ENCODE measurements around the gene LRRC46. TPM values are rescaled to one million over a fixed set of nuclear protein-coding genes. Genes with fewer than 3 reads are reported as not detected.
A peak's percentile ranks its signal among the peaks of the same experiment; 100 is the strongest.

LRRC46 gene
- total and polyA plus RNA-seq, 9 of the 15 experiments (the other 6 are each of a cell fraction or from before 2014, with no cell fraction given) = 0.39 to 1.4 (median 0.53) TPM; not detected in 1

GRCh38 chr17:47802341-47803022 lies 29.0 kb upstream of the LRRC46 start:
- ChIA-PET POLR2A (interaction anchor here (0.6 to 1.4 kb wide), 5 partner anchors 18 to 919 kb away, joined by 3 to 5 read pairs (median 4); partner anchors contain the start of genes LRRC46, MRPL10 and OSBPL7), CTCF (ENCODE audit: low intra/inter-chr PET ratio) (interaction anchor here (0.6 to 1.2 kb wide), 3 partner anchors 26 to 103 kb away, joined by 3 to 6 read pairs (median 4); no protein-coding TSS in a partner anchor)
- Histone ChIP-seq H3K79me2 (ENCODE audit: control insufficient read depth, insufficient read depth, low read length) (no peaks in the 10 kb centered on the region), H4K20me1 (replicated peaks; ENCODE audit: control insufficient read depth, insufficient read depth, low read length) (peaks cover 16% of the 10 kb centered on the region; the same call in 1 of the 2 replicates), H3K9ac (ENCODE audit: insufficient read depth in 1 of 2, low read depth in 2 of 2, low read length in 2 of 2) (no peak overlapping the region), H3K9me3 (replicated peaks; ENCODE audit: control insufficient read depth, insufficient read depth, low read depth, low read length) (no peaks in the 10 kb centered on the region), H3K4me2 (ENCODE audit: insufficient read depth, low read length) (no peak overlapping the region), H3K9me1 (ENCODE audit: control insufficient read depth, insufficient read depth, low read length) (no peaks in the 10 kb centered on the region), H3K27ac (ENCODE audit: extremely low read depth, low read depth, low read length) (no peak overlapping the region), H3K36me3 (ENCODE audit: control insufficient read depth, insufficient read depth, low read length) (peaks cover 2% of the 10 kb centered on the region; the same call in 1 of the 3 replicates), H3K4me3 (no peak overlapping the region), H2AFZ (ENCODE audit: low read depth, low read length) (no peak overlapping the region), H3K27me3 (ENCODE audit: control insufficient read depth in 2 of 2, insufficient read depth in 2 of 2, low read length in 2 of 2) (peaks cover 0 to 29% of the 10 kb centered on the region in 2 experiments; a peak in 3 of 5 replicates), H3K4me1 (replicated peaks in 1 of 2; ENCODE audit: control insufficient read depth in 2 of 2, insufficient read depth in 2 of 2, low read length in 2 of 2) (peaks cover 0 to 6% of the 10 kb centered on the region in 2 experiments; a peak in 1 of 5 replicates)
- ATAC-seq (peak; percentile 95), FAIRE-seq (peak; percentile 94), DNase-seq (ENCODE audit: extremely low read depth in 1 of 4, low spot score in 3 of 4) (peak; percentile 59 to 68 (median 63))
- in situ Hi-C loops (cut with MboI) = no loop called here
- intact Hi-C loops (cut with micrococcal nuclease) = loop anchor here (1.0 to 5.0 kb wide), 2 partner anchors 26 to 105 kb away; no protein-coding TSS in a partner anchor
- WGBS (ENCODE audit: insufficient coverage, low coverage, missing lambda C conversion rate) = 9% methylated on average over 8 of the region's 9 CpGs
- no TSS peak for BruUV-seq (replicated peaks)
- TF ChIP-seq CTBP1 (IDR thresholded peaks at IDR 0.05; ENCODE audit: borderline replicate concordance) (0 out of 2 replicates have a peak, but pooled peaks have one; percentile 52), REST (IDR thresholded peaks at IDR 0.05; ENCODE audit: borderline replicate concordance) (peak; percentile 47; the same call in 1 of the 2 replicates), REST (CRISPR knock-in tag; IDR thresholded peaks at IDR 0.05; ENCODE audit: low read depth) (no peak), ZNF668 (CRISPR knock-in tag; IDR thresholded peaks at IDR 0.05) (no peak), TFAP4 (CRISPR knock-in tag; IDR thresholded peaks at IDR 0.05; ENCODE audit: borderline replicate concordance) (peak; percentile 52), ZNF431 (CRISPR knock-in tag; IDR thresholded peaks at IDR 0.05) (no peak), CTCF (IDR thresholded peaks at IDR 0.05 in 2 of 3, conservative IDR thresholded peaks at IDR 0.05 in 1 of 3; ENCODE audit: insufficient read depth in 2 of 3, low read depth in 1 of 3, low read length in 3 of 3) (peak; percentile 71 to 81 (median 81))
